ENCODE results near the gene UBP1.

DNA sequence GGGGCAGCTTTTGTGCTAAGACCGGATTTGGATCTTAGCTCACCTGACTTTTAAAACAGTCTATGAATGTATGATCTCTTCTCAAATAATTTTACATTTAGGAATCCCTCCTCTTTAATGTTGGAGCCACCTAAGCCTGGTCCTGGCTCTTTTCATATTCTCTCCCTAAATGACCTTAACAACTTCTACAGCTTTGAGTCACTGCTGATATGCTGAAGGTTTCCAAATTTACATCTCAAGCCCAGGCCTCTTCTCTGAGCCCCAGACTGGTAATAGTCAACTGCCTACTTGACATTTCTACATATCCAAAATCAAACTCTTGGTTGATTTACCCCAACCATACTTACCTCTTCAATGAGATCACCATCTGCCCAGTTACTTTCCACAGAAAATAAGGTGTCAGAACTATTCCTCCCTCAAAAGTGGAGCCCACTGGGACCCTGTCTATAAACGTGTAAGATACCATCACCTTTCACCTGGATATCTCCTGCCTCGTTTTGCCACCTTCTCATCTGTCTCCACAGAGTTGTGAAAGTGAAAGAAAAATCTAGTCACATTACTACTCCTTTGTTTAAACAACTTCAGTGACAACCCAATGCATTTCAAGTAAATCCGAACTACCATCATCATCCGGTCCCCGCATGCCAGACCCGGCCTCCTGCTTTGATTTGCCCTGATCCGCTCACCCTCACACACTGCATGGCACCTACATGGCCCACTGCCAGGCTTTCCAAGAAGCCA is 48.8 kb downstream of the UBP1 start:
- TF ChIP-seq, protein P1, sequence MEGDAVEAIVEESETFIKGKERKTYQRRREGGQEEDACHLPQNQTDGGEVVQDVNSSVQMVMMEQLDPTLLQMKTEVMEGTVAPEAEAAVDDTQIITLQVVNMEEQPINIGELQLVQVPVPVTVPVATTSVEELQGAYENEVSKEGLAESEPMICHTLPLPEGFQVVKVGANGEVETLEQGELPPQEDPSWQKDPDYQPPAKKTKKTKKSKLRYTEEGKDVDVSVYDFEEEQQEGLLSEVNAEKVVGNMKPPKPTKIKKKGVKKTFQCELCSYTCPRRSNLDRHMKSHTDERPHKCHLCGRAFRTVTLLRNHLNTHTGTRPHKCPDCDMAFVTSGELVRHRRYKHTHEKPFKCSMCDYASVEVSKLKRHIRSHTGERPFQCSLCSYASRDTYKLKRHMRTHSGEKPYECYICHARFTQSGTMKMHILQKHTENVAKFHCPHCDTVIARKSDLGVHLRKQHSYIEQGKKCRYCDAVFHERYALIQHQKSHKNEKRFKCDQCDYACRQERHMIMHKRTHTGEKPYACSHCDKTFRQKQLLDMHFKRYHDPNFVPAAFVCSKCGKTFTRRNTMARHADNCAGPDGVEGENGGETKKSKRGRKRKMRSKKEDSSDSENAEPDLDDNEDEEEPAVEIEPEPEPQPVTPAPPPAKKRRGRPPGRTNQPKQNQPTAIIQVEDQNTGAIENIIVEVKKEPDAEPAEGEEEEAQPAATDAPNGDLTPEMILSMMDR (optimal IDR thresholded peaks at IDR 0.05 in 1 of 3, IDR thresholded peaks at IDR 0.05 in 1 of 3, conservative IDR thresholded peaks at IDR 0.05 in 1 of 3; ENCODE audit: extremely low read depth in 1 of 3, insufficient read depth in 2 of 3, low read length in 3 of 3), result no peak
- no peak for TF ChIP-seq EZH2 (IDR thresholded peaks at IDR 0.05; ENCODE audit: low read length)
